Activated CD8-positive, alpha-beta memory T cell treated with anti-CD3 and anti-CD28 coated beads, Interleukin-2, amount 50 U/mL, for 4 hours (primary cell): ENCODE measurements around the gene HOXB7.

Source experiments
- DNase-seq: peaks from one replicate; pipeline ENCODE4 v3.0.0-alpha.2; 2020

The HOXB7 gene

DNA sequence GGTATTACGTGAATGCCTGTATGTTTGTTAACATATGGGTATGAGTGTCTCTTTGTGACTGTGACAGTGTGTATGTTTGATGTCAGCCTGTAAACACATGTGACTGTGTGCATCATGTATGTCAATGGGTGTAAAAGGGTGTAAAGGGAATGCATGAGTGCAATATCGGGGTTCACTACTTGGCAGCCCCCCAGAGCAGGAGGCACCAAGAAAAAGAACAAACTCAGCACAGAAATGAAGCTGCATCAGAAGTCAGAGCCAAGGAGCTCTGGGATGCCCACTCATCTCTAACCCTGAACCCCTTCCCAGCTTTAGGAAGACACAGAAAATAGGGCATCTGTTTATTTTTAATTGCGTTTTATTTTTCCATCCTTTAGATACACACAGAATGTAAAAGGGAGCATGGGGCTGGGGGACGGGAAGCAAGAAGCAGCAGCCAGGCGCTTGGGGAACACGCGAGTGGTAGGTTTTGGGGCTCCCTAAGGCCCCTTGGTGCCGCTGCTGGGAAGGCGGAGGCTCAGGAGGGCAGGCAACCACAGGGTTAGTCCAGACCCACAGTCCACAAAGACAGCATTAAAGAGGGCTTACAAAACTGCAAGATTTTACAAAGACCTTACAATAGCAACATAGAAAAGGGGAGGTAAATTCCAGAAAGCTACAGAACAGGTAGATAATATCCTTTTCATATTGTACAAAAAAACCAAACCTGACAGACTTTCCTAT lies 3.8 kb downstream of the HOXB7 start:
- DNase-seq = no peak

DNA sequence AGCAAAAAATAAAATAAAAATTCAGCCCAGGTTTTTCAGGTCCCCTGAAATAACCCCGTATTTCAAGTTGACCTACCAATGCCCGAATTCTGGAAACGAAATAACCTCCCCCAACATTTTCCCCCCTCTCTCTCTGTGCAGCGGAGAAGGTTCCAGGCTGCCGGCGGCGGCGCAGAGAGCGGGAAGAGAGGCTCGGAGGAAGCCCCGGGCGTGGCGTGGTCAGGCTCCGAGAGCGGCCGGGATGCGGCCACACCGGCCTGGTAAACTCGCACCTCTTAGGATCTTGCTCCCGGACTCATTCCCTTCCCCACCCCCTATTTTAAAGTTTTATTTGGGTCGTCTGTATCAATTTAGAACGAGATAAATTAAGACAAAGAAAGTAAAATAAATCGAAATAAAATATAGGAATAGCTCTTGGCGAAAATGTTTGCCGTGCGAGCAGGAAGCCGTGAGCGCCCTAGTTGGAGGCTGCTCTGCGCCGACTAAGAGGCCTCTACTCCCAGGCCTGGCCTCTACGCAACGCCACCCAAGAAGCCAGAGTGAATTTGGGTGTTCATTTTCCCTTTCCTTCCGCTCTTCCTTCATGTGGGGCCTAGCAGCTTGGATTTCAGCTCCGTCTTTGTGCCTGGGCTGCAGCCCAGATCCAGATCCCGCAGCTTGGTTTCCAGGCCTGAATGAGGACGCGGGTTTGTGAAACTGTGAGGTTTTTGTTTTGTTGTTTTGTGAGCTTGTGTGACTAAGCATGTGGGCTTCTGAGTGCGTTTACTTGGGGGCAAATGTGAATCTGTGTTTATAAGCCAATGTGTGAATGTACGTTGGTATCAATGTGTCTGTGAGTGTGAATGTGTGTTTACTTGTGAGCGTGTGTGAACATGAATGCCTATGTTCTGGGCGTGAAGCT lies 4.6 kb downstream of the HOXB7 start:
- DNase-seq = no peak

GRCh38 chr17:48605409-48605919 lies 5.4 kb downstream of the HOXB7 start:
- DNase-seq = no peak

DNA sequence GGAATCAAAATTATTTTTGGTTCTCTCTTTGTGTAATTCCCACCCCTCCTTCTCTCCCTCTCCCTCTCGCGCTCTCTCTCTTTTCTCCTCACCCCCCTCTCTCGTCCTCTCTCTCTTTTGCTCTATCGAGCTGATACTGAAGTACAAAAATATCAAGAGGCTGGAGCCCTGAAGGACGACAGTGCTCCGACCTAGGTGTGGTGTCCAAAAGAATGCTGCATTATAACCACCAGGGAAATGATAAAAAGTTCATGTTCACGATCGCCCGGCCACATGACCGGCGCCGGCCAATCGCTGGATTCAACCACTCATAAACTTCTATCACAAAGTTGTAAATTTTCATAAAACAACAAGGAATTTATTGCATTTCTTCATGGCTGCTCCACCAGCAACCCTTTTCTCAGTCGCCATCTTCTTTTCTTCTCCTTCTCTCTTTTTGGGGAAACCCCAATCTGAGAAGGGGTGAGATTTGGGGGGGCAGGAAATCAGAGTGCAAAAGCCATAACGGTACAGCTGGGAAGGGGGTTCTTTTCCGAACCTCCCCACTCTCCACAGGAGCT lies 6.0 kb downstream of the HOXB7 start, which contains the start of gene HOXB6:
TSS of gene HOXB6 (minus strand) at position 217 of the 560 bp plus-strand sequence. CDS start 6,836 bp downstream, outside the sequence.
- no peak for DNase-seq

DNA sequence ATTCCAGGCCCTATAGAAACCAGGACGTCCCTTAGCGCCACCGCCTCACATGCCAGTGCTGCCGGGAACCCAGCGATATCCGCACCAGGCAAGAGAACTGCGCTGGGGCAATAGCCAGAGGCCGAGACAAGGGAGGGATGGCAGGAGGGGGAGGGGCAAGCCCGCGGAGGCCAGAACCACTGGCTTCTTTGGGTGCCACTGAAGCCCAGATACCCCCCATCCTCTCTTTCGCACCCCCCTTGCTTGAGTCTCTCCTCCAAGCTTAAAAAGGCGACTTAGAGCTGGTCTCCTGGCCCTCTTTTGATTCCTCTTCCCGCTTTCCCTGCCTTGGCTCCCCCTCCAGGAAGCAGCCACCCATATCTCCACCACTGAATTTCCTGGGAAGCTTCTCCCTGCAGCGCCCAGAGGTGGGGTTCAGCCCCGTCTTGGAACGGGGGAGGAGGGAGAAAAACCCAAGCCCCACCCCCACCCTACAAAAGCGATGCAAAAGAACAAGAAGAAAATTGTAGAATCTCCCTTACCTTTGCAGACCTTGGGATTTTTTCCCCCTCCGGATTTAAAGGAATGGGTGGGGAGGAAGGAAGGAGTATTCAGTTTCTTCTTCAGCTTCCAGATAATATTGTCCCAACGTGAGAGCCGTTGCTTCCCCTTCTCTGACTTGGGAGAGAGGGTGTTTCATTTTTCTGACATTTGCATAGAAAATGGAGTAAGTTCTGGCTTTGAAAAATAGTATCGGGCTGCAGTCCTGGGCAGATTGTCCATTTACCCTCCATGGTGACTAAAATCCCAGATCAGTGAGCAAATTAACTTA lies 6.7 kb downstream of the HOXB7 start:
- DNase-seq = no peak

DNA sequence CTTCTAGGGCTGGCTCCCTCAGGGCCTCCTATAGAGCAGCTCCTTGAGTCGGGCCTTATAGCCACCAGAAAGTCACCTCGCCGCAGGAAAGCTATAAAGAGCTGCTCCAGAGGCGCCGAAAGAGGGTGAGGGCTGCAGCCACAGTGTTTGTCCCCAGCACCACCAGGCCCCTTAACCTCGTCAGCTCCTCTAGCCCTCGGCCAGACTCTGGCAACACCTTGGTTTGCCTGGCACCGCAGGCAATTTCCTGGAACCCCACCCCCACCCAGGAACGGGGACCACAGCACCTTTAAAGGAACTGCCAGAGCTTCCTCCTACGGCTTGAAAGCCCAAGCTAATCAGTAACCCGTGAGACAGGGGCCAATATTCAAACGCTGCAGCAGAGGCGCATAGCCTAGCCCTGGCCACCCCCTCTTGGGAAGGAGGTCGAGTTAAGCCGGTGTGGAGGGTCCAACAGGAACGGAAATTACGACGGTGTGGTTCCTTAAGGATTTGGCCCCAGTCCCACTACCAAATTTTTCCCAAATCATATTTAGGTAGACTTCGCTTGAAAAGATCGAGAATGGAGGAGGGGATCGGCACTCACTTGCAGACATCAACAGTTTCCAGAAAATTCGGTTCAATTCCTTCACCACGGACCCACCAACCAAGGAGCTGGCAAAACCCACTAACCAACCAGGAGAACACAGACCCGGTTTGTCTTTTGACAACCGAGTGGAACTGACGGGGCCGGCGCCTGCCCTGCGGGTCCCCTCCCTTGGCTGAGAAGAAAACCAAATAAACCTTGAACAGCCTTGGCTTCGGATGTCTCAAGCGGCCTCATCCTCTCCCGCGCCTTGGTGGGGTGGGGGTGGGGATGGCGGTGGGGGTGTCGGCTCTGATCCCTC lies 9.0 kb downstream of the HOXB7 start:
- no peak for DNase-seq

- no peak for DNase-seq
These were observed 9.6 kb downstream of the HOXB7 start for GRCh38 chr17:48601207-48601538.

DNA sequence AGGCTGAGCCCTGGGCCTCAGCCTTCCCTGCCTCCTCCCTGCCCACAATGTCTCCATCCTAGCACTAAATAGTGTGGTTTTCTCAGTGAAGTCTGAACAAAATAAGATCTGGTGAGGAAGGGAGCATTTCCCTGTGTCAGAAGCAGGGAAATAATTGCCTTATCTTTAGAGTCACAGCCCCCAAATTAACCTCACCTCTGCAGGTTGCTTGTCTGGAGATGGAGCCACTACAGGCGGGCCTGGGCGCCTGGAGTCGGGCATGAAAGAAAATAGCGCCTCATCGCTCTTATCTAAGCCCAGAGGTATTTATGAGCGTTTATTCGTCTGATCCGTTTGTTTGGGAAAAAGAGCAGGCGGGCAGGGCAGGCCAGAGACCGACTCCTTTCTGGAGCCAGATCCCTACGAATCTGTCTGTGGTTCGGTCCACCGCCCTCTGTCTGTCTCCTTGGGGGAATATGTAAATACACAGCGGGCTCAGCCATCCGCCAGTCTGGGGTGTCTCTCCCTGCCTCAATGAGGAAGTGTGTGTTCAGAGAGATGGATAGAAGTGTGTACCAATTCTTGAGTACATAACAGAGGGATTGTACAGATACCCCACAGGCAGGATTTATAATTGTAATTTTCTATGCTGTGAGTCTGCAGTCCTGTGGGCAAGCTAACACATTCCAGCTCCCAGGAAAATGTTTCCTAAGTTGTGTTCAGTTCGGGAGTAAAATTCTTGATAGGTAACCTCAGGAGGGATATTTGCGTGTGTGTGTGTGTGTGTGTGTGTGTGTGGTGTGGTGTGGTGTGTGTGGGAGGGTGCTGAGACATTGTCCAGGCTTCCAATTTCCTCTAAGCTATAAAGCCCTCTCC lies 10.3 kb downstream of the HOXB7 start:
- DNase-seq = no peak

- DNase-seq = no peak
These were observed 11.5 kb downstream of the HOXB7 start for GRCh38 chr17:48599354-48599753.

GRCh38 chr17:48598736-48599135 lies 12.1 kb downstream of the HOXB7 start:
- DNase-seq = no peak

DNA sequence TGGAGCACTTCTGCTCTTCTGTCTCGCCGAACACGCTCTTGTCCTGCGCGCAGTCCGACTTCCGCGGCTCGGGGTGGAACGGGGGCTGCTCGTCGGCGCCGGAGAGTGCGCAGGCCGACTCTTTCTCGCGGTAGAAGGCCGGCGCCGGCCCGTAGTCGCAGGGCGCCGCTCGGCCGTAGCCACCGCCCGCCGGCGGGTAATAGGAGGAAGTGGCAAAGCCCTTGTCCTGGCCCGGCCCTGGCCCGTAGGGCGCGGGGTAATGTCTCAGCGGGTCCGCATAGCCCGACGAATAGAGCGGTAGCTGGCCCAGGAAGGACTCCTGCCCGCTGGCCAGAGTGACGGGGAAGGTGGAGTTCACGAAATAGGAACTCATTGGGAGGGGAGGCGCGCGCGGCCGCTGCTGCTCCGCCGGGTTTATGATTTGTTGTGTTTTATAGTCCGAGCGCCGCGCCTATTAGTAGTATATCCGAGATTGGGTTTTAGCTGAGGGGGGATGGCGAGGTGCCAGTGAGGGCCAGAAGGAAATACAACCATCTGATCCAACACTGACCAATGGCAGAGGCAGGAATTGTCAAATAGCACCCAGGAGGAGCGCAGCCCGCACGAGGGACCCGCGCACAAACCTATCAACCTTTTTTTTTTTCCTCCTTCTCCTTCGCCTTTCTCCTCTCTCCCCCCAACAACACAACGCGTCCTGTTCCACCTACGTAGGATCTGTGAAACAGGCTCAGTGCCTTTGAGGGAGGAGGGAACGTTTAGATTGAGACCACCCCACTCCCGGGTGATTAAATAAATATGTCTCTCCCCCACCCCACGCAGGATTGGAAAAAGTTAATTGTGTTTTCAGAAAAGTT lies 12.8 kb downstream of the HOXB7 start:
- no peak for DNase-seq

DNA sequence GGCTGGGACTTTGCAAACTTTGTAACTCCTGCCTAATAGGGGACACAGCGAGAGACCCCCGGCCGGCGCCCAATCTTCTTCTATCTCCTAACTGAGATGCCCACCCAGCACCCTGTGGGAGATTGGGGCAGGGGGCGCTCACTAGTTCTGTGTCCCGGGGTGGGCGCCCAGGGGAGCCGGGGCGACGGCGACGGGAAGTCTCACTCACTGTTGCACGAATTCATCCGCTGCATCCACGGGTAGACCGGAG lies 13.4 kb downstream of the HOXB7 start:
- no peak for DNase-seq

GRCh38 chr17:48596735-48597527 lies 13.9 kb downstream of the HOXB7 start:
- DNase-seq = no peak

- DNase-seq = no peak
These were observed 14.7 kb downstream of the HOXB7 start for GRCh38 chr17:48596000-48596734.

DNA sequence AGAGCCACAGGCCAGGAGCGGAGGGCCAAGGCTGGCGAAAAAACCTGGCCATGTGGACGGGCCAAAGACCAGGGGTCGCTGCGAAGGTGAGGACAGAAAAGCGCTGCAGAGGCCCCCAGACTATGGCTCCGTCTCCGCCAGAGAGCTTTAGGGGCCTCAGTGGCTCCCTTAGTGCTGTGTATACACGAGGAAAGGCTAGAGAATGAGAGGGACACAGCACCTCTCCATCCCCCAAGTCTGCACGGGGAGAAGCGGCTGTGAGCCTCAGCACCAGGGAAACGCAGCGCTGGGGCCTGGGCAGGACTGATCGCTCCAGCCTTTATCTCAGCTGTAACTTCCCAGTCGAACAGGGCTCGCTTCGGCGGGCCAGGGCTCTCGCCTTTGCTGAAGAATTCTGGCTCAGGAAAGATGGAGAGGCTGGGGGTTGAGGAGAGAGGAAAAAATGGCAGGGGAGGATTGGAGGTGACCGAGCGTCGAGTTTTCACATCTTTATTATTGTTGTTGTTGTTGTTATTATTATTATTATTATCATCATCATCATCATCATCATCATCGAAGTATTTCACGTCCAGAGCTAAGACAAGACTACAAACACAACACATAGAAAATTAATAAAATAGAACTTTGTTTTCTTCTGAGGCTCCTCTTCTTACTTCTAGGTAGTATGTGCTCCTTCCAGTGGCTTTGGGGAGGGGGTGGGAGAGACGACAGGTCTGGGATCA lies 15.4 kb downstream of the HOXB7 start:
- no peak for DNase-seq

DNA sequence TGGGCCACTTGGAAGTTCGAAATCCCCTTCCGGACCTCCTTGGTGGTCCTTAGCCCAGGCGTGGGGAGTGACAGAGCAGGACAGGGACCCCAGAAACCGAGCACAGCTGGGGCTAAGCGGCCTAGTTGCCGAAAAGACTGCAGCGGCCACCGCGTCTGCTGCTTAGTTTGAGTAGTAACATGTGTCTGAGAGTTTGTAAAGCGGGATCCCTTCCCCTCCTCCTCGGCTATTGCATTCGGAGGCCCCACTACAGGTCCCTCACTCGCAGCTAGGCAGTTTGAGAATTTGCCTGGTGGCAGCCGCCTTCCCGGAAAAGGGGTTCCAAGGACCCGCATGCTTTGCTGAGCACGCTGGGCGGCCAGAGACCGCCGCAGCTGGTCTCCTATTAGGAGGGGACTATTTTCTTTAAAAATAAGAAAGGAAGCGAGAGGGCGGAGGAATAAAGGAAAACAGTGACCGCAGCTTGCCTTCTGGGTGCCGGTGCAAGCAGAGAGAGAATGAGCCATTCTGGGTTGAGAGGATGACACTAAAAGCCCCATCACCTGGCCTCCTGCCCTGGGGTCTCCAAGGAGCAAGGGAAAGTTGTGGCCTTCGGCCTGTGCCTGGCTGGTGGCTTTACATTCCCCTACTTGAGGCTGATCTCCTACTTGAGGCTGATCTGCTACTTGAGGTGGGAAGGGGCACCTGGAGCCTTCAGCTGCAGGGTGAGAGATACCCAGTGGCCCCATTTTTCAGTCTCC lies 16.1 kb downstream of the HOXB7 start:
- no peak for DNase-seq
